Left kidney (tissue), 2 donors: ENCODE results near the gene AGRN. TPM values are rescaled to one million over a fixed set of nuclear protein-coding genes. Genes with fewer than 3 reads are reported as not detected.
"Not testable (repeated sequence)": the region's sequence is repeated elsewhere in the genome, so short reads cannot be mapped to it uniquely, and the experiment has no call there.

Experiments
- DNase-seq: peaks from one replicate; pipeline ENCODE4 v3.0.0-alpha.2; 2013
- polyA plus RNA-seq: library from polyadenylated mRNA; unstranded; fragments of 120-200 nt; gene quantifications from one replicate; pipeline ENCODE4 v1.2.1, GENCODE V29; 2013; ENCODE audit not compliant: insufficient read length

AGRN gene
- polyA plus RNA-seq, 1 donor, result 223 TPM

GRCh38 chr1:1090424-1091343 is 70.8 kb downstream of the AGRN start:
- DNase-seq, result no peak

- no peak for DNase-seq
These were observed 71.6 kb downstream of the AGRN start for GRCh38 chr1:1091344-1092148.

- DNase-seq, result no peak
These were observed 72.4 kb downstream of the AGRN start for GRCh38 chr1:1092149-1092855.

- no peak for DNase-seq
These were observed 73.1 kb downstream of the AGRN start for GRCh38 chr1:1092894-1093609.

- DNase-seq, result no peak
These were observed 73.7 kb downstream of the AGRN start for GRCh38 chr1:1093610-1093943.

GRCh38 chr1:1094981-1095380 is 75.1 kb downstream of the AGRN start:
- DNase-seq, result no peak

- not testable (repeated sequence) for DNase-seq
These were observed 76.2 kb downstream of the AGRN start for GRCh38 chr1:1096136-1096535.

GRCh38 chr1:1098681-1099421 is 78.9 kb downstream of the AGRN start:
- no peak for DNase-seq

GRCh38 chr1:1099506-1100183 is 79.7 kb downstream of the AGRN start:
- DNase-seq, result no peak

GRCh38 chr1:1100296-1100695 is 80.4 kb downstream of the AGRN start:
- no peak for DNase-seq

GRCh38 chr1:1101503-1101902 is 81.6 kb downstream of the AGRN start:
- no peak for DNase-seq

GRCh38 chr1:1104152-1104551 is 84.2 kb downstream of the AGRN start:
- DNase-seq, result not testable (repeated sequence)

Other genes with a start within 250 kb of the AGRN start
- gene SAMD11, start 96.2 kb upstream of the AGRN start, polyA plus RNA-seq, result 45.7 TPM
- 56.4 TPM for gene NOC2L, start 60.9 kb upstream of the AGRN start, polyA plus RNA-seq
- 9.0 TPM for gene KLHL17, start 59.5 kb upstream of the AGRN start, polyA plus RNA-seq
- 0.20 TPM for gene PLEKHN1, start 53.6 kb upstream of the AGRN start, polyA plus RNA-seq
- 0.12 TPM for gene PERM1, start 38.0 kb upstream of the AGRN start, polyA plus RNA-seq
- 13.8 TPM for gene HES4, start 20.0 kb upstream of the AGRN start, polyA plus RNA-seq
- 9.4 TPM for gene ISG15, start 6.6 kb upstream of the AGRN start, polyA plus RNA-seq
- gene RNF223, start 54.2 kb downstream of the AGRN start, polyA plus RNA-seq, result 0.32 TPM
- 9.4 TPM for gene C1orf159, start 96.0 kb downstream of the AGRN start, polyA plus RNA-seq
- 0.98 TPM for gene TTLL10, start 153.8 kb downstream of the AGRN start, polyA plus RNA-seq
- 0.38 TPM for gene TNFRSF18, start 186.5 kb downstream of the AGRN start, polyA plus RNA-seq
- 1.0 TPM for gene TNFRSF4, start 194.0 kb downstream of the AGRN start, polyA plus RNA-seq
- 109 TPM for gene SDF4, start 211.9 kb downstream of the AGRN start, polyA plus RNA-seq
- gene B3GALT6, start 212.1 kb downstream of the AGRN start, polyA plus RNA-seq, result 19.0 TPM
- 8.2 TPM for gene C1QTNF12, start 226.6 kb downstream of the AGRN start, polyA plus RNA-seq